ENCODE data around the gene GRK6.

The GRK6 gene

DNA sequence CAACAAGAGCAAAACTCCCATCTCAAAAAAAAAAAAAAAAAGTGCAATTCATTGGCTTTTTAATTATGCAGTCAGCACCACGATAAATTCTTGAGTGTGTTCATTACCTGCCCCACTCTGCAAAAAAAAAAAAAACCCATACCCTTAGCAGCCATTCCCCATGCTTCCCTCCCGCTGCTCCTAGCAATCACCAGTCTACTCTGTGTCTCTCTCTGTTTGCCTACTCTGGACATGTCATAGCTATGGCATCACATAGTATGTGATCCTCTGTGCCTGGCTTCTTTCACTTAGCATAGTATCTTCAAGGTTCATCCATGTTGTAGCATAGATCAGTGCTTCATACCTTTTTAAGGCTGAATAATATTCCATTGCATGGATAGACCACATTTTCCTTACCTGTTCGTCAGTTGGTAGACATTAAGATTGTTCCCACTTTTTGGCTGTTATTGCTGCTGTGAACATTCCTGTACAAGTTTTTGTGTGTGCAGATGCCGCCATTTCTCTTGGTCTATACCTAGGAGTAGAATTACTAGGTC lies 13.1 kb downstream of the GRK6 start:
- DNase-seq (ENCODE audit: low read depth, low spot score): no peak

DNA sequence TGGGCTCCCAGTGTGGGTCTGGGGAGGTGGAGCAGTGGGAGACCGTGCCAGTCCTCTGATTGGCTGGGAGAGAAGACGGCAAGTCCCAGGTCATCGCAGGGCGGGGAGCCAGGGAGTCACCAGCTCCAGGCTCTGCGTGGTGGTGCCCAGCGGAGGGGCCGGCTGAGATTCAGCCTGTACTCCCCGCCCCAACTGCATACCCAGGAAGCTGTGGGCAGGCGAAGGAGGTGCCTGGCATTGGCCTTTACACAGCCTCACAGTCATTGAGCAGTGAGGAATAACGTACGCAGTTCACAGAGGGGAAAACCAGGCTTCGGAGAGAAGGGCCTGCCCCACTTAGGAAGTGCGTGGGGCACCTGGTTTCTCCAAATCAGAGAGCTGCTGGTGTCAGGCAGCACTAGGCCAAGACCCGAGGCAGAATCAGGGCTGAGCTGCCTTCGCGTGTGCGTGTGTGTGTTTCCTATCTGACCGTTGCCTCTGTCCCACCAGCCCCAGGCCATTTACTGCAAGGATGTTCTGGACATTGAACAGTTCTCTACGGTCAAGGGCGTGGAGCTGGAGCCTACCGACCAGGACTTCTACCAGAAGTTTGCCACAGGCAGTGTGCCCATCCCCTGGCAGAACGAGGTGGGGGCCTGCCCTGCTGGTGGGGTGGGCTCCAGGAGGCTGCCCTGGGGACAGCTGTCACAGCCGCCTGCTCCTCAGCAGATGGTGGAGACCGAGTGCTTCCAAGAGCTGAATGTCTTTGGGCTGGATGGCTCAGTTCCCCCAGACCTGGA lies 13.9 kb downstream of the GRK6 start:
- DNase-seq (ENCODE audit: low read depth, low spot score): no peak

DNA sequence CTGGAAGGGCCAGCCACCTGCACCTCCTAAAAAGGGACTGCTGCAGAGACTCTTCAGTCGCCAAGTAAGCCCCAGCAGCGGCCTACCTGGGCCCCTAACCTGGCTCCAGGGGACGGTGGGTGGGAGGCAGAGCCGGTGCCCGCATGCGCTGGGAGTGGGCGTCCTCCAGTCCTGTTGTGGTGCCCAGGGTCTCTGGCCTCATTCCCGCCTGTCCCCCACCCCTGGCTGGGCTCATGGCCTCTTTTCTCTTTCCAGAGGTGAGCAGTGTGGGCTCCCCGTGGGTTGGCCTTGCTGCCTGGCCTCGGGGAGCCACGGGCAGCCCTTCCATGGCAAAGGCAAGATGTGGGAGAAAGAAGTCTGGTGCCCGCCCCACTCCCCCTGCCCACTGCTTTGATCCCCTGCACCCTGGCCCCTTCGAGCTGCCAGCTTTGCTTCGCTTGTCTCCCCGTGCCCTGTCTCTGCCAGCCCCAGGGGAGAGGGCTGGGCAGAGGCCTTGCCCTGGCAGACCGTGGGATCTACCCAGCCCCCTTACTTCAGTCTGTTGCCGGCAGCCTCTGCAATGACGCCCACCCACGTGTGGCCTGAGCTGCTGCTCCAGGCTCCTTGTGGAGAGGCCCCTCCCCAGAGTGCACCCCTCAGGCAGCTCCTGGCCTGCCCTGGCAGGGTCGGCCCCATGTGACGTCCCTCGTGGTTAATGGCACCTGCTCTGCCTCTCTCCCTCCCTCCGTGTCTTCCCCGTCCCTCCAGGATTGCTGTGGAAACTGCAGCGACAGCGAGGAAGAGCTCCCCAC lies 14.7 kb downstream of the GRK6 start:
- DNase-seq (ENCODE audit: low read depth, low spot score): no peak

DNA sequence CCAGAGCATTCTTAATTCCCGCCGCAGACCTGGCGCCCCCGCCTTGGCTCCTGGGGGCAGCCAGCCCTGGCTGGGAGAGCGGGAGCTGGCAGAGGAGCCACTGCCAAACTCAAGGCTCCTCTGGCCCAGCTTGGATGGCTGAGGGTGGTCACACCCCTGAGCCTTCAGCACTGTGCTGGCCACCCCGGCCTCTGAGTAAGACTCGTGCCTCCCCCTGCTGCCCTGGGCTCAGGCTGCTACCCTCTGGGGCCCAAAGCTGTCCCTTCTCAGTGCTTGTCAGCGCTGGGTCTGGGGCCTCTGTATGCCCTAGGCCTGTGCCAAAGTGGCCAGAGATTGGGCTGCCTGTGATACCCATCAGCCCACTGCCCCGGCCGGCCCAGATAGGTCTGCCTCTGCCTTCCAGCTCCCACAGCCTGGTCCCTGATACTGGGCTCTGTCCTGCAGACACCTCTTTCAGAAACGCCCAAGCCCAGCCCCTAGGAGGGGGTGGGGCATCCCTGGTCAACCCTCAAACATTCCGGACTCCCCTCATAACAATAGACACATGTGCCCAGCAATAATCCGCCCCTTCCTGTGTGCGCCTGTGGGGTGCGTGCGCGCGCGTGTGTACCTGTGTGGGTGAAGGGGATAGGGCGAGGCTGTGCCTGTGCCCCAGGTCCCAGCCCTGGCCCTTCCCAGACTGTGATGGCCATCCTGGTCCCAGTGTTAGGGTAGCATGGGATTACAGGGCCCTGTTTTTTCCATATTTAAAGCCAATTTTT lies 15.8 kb downstream of the GRK6 start:
- no peak for DNase-seq (ENCODE audit: low read depth, low spot score)

DNA sequence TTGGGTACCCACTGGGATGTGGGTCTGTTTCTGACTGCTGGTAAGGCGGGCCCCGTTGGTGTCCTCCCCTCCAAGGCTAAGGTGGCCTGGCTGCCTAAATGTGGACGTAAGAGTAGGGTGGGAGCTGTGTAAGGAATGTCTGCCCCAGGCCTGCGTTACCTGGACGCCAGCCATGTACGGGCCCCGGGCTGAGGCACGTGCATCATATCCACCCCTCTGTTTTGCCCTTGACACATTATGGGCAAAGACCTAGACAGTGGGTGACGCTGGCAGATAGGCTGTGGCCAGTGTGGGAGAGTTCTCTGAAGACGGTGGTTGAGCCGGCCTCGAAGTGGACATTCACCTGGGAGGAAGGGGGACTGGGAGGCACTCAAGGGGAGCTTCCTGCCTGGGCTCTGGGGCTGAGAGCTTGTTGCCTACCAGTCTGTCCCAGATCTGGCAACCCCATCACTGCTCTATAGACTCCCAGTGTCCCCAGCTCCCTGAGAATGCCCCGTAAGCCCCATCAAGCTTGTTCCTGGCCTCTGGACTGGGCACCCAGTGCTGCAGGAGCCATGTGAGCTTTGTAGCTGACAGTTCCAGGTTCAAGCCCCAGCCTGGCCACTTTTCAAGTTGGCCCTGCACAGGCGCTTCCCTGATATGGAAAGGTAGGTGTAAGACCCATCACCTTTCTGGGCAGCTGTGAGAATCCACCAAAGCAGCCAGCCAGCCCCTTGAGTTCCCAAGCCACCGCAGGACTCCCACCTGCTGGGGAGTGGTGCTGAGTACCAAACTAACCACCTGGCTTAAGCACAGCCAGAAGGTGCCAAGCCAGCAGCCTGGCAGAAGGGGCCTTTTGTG lies 16.9 kb downstream of the GRK6 start:
- DNase-seq (ENCODE audit: low read depth, low spot score): no peak

DNA sequence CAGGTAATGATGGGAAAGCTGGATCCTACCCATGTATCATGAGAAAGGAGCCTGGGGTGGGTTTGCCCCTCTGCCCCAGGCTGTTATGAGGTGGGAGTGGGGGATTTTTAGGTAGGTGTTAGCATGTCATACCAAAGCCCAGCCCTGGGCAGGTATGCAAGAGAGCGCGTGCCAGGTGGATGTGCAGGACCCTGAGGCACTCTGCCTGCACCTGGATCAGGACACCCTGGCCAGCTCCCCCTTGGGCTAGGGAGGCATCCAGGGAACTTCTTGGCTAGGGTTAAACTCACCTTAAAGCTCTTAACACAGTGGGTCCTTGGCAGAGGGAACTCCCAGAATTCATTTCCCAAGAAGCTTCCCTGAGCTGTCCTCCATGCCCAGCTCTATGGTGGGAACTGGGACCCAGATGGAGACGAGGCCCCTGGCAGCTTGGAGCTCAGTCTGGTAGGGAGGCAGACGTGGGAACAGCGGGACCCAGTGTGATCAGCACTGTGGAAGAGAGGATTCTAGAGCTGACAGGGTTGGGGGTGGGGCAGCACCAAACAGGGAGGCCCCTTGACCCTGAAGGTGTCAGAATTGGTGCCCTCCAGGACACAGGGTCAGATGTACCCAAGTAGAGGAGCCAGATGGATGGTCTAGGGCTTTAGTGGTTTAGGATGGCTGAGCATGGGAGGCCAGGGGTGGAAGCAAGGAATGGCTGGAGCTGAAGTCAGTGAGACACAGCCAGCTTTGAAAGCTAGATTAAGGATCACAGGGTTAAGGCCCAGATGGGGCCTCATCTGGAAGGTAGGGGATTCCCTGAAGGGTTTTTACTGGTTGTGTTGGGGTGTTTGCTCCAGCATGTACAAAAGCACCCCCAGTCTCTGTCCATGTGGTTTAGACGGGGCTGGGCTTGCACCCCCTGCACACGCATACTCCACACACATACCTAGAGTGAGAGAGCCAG lies 17.9 kb downstream of the GRK6 start:
- DNase-seq (ENCODE audit: low read depth, low spot score): no peak

DNA sequence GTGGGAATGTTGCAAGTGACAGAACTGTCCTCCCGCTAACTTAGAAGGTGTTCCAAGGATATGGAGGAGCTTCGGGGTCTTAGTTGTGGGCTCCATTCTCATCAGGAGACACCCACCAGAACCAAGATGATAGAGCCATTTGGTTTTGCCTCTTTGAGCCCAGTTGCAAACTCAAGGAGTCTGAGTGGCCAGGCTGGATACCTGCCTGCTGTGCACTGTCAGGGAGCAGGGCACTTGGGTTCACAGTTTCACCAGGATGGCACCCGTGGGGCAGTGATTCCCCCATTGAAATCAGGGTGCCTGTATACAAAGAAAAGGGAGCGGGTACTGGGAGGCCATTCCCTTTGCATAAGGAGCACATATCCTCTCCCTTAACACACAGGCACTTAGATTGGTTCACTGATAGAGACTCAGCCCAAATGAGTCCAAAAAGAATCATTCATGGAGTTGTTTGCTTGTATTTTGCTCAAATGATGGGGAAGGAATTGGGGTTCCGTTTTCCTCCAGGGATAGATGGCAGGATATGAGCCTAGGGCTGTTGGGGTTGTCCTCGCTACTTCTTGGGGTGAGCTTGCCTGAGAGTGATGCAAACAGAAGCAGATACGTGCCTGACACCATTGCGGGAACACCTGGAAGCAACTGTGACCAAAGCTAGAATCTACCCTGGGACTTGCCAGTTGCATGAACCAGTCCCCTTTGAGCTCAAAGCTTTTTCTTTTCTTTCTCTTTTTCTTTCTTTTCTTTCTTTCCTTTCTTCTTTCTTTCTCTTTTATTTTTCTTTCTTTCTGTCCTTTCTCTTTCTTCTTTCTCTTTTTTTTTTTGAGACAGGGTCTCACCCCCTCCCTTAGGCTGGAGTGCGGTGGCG lies 18.8 kb downstream of the GRK6 start:
- DNase-seq (ENCODE audit: low read depth, low spot score): no peak

DNA sequence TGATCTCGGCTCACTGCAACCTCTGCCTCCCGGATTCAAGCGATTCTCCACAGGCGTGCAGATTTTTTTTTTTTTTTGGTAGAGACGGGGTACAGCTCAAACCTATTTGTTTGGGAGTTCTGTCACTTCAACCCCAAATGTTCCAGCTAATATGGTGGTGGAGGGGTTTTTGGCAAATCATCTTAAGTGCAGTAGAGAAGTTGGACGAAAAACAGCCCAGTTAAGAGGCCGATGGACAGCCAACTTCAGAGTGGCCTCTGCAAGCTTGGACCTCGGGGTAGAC lies 19.4 kb downstream of the GRK6 start:
- no peak for DNase-seq (ENCODE audit: low read depth, low spot score)

DNA sequence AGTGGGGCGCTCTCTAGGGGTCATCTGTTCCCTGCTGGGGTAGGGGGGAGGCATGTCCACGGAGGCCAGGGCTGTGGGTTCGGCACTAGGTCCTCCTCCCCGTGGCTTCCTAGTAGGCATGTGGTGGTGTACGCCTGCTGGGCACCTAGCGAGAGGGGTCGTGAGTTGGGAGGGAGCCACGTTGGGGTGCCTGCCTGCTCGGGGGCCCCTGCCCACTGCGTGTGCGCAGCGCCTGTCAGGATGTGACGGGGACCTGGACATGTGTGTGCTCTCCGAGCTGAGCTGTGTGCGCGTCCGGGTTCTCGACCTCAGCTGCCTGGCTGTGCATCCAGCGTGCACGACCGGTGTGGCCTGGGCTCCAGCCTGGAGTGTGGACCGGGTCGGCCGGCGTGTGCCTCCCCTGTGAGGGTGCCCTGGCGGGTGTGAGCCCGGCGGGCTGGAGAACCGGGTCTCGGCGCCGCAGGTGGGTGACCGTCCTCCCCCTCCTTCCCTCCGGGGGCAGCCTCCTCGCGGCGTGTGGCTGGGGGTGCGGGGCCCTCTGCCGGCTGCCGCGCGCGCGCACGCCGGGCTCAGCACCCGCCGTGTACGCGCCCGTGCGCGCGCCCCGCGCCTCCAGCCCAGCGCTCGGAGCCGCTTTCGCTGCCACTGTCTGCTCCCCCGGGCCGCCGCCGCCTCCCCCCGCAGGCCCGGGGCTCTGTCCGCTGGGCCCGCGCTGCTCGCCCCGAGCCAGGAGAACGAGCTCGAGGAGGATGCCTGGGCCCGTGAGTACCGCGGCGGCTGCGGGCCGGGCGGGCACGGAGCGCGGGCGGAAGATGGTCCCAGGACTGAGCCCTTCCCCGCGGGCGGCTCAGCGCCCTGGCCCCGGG lies 20.0 kb downstream of the GRK6 start, which contains the start of gene PRR7:
TSS of gene PRR7 (plus strand) at position 615 of the 866 bp plus-strand sequence. CDS start 8,254 bp downstream, outside the sequence.
- no peak for DNase-seq (ENCODE audit: low read depth, low spot score)

DNA sequence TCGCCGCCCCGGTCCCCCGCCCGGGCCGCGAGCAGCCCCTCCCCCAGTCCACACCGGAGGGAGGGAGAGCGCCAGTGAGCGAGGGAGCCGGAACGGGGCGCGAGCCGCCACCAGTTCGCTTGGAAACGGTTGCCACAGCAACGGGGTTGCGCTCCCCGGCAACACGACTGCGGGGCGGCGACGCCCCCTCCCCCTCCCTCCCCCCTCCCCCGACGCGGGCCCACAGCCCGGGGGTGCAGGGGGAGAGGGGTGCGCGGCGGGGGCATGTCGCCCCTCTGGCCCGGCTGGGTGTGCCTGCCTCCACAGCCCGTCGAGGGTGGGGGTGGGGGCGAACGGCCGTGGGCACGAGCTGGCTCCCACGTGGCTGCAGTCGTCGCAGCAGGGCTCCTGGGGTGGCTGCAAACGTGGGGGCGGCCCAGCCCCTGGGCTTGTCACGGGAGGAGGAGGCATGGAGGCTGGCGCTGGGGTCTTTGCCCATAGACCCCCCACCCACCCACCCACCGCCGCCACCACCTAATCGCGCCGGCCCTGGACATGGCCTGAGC lies 20.7 kb downstream of the GRK6 start:
- no peak for DNase-seq (ENCODE audit: low read depth, low spot score)

DNA sequence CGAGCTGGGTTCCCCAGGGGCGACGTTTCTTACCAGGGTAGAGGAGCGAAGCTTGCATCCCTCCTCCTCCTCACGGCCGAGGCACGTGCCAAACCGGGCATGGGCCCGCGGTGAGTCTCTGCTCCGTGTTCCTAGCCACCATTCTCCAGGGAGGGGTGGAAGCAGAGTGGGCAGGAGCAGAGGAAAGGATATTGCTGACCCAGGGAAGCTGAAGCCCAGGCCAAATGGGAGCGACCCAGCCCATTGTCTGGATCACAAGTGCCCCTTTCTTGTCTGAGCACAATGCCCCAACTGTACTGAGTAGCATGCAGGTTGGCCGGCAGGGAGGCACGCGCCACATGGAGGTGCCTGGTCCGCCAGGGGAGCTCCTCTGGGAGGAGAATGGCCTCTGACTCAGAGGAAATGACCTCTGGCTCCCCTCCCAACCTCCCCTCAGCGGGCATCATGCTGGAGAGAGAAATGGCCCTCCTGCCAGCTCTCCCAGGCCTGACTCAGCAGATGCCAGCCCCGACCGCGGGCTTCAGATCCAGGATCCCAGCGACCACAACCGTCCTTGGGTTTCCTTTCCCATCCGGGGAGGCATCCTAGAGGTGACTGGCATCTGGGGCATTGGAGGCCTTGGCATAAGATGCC lies 21.3 kb downstream of the GRK6 start:
- DNase-seq (ENCODE audit: low read depth, low spot score): peak; percentile 47

DNA sequence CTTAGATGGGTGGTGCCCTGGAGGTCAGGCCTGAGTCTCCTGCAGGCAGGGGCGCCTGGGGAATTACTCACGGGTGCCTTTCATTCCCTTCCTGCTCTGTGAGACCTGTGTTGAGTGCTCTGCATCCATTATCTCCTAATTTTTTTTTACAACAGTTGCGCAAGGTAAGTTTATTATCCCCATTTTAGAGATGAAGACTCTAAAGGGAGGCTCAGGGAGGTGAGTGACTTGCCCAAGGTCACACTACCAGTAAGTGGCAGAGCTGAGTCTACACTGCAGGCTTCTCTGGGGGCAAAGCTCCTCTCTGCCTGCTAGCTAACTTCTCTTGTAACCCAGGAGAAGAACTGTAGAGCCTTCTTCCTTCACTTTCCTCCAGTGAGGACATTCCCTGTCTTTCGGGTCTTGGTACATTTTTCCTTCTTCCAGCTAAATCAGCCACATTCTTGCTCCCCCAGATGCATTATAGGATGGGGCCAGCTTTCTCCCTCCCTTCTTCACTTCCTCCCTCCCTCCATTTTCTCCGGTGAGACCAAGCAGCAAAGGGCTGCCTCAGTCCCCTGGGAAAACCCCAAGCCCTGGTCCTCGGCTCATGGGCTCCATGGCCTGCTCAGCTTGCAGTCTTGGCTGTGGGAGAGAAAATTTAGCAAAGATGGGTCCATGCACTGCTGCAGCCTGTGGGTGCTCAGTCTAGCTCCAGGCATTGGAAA lies 21.9 kb downstream of the GRK6 start:
- DNase-seq (ENCODE audit: low read depth, low spot score): no peak

DNA sequence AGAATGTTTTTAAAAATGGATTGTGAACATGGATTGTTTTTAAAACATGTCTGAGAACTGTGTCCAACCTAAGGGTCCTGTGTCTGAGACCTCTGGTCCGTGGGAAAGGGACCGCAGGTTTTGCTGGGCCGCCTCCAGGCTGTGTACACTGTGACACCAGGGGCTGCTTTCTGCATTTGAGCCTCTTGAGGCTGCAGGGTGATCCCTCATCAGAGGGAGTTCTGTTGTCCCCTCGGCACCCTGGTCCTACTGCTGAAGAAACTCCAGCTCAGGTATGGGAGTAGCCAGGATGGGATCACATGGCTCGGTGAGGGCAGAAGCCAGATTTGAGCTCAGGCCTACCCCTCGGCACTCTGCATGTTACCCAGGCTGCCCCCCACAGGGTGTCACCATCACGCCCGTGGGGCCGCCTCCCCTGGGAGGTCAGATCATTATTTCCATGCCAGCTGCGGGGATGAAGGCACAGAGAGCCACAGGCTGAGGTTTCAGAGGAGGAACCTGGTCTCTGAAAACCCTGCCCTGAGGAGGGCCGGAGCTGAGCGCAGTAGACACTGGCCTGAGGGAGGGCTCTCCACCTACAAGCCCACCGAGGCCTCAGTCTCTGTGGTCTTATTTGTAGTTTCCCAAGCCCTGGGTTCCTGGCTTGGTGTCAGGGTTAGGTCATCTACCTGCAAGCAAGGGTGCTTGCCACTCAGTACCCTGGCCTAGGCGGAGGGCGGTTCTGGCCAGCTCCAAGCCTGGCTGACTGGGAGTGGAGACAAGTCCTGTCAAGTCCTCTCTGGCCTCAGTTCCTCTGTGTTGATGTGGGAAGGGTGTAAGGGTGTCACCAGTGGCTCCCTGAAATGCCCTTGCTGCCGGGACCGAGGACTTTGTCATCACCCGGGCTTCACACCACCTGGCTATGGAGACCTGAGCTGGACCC lies 22.9 kb downstream of the GRK6 start:
- no peak for DNase-seq (ENCODE audit: low read depth, low spot score)

DNA sequence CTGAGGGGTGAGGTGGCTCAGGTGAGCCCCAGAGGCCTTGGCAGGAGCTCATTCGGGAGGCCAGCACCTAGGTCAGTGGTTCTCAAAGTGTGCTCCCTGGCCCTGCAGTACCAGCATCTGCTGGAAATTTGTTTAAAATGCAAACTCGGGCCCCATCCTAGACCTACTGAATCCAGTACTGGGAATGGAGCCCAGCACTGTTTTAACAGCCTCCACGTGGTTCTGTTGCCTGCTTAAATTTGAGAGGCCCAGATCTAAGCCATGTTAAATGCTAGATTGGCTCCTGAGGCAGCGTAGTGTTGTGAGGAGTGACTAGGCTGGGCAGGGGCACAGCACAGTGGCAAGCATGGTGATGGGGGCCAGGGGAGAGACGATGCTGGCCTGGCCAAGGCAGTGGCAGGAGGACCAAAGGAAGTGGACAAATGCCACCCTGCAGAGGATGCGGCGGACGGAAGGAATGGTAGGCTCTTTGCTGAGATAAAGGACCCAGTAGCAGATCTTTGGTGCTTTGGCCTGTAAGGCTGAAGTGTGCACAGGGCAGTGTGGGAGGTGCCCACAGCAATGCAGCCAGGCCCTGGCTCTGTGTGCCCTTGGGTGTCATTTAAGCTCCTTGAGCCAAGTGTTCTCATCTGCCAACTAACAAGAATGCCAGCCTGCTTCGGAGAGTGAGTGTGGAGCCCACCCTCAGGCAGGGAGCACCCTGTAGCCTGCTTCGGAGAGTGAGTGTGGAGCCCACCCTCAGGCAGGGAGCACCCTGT lies 24.4 kb downstream of the GRK6 start:
- no peak for DNase-seq (ENCODE audit: low read depth, low spot score)
